Activated T-cell treated with anti-CD3 and anti-CD28 coated beads, Interleukin-2, amount 50 U/mL, for 1 hour (primary cell): ENCODE measurements around the gene SLC25A22.

ENCODE experiments used
- DNase-seq: peaks from one replicate; pipeline ENCODE4 v3.0.0-alpha.2; 2020

Gene SLC25A22

GRCh38 chr11:821512-822371 lies 23.7 kb upstream of the SLC25A22 start:
- DNase-seq = no peak

GRCh38 chr11:820655-821511 lies 22.8 kb upstream of the SLC25A22 start:
- DNase-seq = no peak

GRCh38 chr11:819943-820649 lies 22.0 kb upstream of the SLC25A22 start:
- peak; percentile 93 for DNase-seq

- DNase-seq = peak; percentile 92
Observed at GRCh38 chr11:819129-819931, 21.2 kb upstream of the SLC25A22 start.

GRCh38 chr11:818396-819128 lies 20.5 kb upstream of the SLC25A22 start, which contains the start of gene PNPLA2:
PNPLA2 (plus strand) TSS chr11:818914; CDS start chr11:819719, 805 bp downstream.
- no peak for DNase-seq

- no peak for DNase-seq
Observed at GRCh38 chr11:816433-816779, 18.3 kb upstream of the SLC25A22 start.

- no peak for DNase-seq
Observed at GRCh38 chr11:815675-816432, 17.8 kb upstream of the SLC25A22 start.

GRCh38 chr11:813456-814096 lies 15.5 kb upstream of the SLC25A22 start:
- DNase-seq = no peak

- no peak for DNase-seq
Observed at GRCh38 chr11:813072-813455, 15.0 kb upstream of the SLC25A22 start.

- no peak for DNase-seq
Observed at GRCh38 chr11:812390-812789, 14.3 kb upstream of the SLC25A22 start.

GRCh38 chr11:811446-812245 lies 13.6 kb upstream of the SLC25A22 start:
- no peak for DNase-seq

GRCh38 chr11:810040-810567 lies 12.0 kb upstream of the SLC25A22 start:
- DNase-seq = no peak

GRCh38 chr11:809287-810039 lies 11.4 kb upstream of the SLC25A22 start, which contains the start of gene RPLP2:
RPLP2 (plus strand) TSS chr11:809967; CDS start chr11:810235, 268 bp downstream.
- DNase-seq = peak; percentile 99

- no peak for DNase-seq
Observed at GRCh38 chr11:808427-809286, 10.6 kb upstream of the SLC25A22 start.

- DNase-seq = no peak
Observed at GRCh38 chr11:804599-804964, 6.5 kb upstream of the SLC25A22 start.

- no peak for DNase-seq
Observed at GRCh38 chr11:803770-804598, 5.9 kb upstream of the SLC25A22 start.

- no peak for DNase-seq
Observed at GRCh38 chr11:803467-803742, 5.3 kb upstream of the SLC25A22 start.
